NCI-H1105 treated with DMSO at 0.1 percent for 48 hours (cell line): ENCODE data around the gene TNFRSF1A.

Experiments used
- DNase-seq: peaks from one replicate; lab custom pipeline; 2025; lab: John Stamatoyannopoulos, UW

TNFRSF1A gene

GRCh38 chr12:6323340-6323994 lies 18.4 kb downstream of the TNFRSF1A start:
- DNase-seq: peak; percentile 54

- DNase-seq: no peak
Observed at GRCh38 chr12:6322969-6323339, 18.9 kb downstream of the TNFRSF1A start.

- DNase-seq: no peak
Observed at GRCh38 chr12:6322352-6322751, 19.5 kb downstream of the TNFRSF1A start.

- DNase-seq: no peak
Observed at GRCh38 chr12:6321905-6322304, 20.0 kb downstream of the TNFRSF1A start.

DNA sequence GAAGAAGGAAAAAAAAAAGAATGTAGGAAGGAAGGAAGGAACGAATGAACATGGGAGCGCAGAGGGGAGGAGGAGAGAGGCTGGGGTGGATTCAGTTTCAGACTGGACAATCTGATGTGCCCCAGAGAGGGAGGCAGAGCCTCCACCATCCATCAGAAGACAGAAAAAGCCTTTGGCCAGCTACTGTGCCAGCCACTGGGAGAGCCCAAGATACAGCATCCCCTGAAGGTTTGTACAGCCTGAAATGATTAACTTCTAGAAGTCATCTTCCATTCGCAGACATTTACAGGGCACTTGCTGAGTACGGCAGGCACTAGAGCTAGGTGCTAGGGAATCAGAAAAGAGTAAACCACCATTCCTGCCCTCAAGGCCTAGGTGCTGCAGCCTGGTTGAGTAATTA lies 22.4 kb downstream of the TNFRSF1A start:
- DNase-seq: no peak

GRCh38 chr12:6318440-6318879 lies 23.4 kb downstream of the TNFRSF1A start:
- no peak for DNase-seq

- no peak for DNase-seq
Observed at GRCh38 chr12:6317693-6318439, 24.0 kb downstream of the TNFRSF1A start.

DNA sequence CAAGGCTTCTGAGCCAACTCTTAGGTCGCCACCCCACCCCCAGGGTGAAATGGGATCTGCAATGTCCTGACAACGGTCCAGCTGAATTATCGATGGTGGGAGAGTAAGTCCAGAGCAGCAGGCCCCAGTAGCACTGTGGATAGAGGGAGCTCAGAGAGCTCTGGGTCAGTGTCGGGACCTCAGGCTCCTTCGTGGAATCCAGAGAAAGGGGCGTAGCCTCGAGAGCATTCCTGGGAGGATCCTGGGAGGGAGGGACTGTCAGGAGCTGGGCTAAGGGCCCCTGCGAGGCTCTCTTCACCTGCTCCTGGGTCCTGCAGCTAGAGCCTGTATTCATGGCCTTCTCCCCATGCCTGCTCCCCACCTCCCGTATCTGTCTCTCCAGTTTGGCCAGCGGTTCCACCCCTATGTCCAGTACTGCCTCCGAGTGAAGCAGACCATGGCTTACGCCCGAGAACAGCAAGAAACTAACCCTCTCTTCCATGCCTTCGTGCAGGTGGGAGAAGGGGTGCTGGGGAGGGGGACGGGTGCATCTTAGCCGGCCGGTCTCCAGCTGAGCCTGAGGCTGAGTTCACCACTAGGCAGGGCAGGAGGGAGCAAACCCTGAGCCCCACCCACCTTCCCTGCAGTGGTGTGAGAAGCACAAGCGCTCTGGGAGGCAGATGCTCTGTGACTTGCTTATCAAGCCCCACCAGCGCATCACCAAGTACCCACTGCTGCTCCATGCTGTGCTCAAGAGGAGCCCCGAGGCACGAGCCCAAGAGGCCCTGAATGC lies 24.8 kb downstream of the TNFRSF1A start:
- DNase-seq: no peak

DNA sequence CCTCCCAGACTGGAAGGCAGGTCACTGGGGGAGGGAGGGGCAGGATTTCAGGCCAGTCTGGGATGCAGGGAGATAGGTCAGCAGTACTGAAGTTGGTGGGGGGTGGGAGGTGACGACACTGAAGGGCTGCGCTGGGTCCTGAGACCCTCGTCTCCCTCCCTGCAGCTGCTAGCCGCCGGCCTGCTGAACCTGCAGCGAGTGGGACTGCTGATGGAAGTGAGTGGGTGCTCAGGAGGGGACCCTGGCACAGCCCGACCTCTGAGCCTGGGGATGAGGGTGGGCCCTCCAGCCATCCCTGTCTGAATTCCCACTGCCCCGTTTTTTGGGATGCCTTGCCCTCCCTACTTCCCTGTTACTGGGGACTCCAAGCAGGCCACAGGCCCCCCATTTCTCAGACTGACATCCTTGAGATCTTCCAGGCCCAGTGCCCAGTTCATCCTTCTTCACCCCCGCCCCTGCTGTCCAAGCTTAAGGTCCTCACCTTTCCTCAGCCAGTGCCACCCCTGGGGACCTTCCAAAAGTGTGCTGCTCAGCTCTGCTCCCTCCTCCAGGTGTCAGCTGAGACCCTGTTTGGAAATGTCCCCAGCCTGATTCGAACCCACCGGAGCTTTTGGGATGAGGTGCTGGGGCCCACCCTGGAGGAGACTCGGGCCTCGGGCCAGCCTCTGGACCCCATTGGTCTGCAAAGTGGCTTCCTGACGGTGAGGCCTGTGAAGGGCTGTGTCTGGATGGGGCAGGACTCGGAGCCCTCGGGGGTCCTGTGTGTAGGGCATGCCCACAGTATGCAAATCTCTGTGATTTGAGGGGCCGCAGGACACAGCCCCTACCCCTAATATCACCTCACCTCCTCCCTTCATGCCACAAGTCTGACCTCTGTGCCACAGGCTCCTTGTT lies 25.9 kb downstream of the TNFRSF1A start:
- DNase-seq: no peak

DNA sequence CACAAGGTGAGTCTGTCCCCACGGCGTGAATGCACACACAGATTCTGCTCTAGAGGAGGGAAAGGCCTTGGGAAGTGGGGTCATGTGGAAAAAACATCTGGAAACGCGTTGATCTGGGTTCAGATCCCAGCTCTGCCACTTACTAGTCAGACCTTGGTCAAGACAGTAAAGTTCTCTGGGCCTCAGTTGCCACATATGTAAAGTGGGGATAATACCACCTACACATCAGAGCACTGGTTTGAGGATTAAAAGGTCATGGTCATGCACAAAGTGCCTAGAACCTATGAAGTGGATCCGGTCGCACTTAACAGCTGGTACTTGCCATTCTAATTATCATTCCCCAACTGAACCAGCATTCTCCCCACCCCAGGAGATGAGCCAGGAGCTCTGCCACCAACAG lies 26.7 kb downstream of the TNFRSF1A start:
- no peak for DNase-seq

DNA sequence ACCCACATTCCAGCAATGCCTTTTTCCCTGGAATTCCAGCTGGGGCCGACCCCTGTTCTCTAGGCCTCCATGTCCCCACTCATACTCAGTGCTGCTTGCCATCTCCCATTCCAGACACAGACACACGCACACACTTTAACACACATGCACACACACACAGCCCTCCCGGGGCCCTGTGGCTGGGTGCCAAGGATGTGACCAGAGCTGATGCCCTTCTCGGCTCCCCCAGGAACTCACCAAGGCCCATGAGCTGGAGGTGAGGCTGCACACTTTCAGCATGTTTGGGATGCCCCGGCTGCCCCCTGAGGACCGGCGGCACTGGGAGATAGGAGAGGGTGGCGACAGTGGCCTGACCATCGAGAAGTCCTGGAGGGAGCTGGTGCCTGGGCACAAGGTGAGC lies 27.1 kb downstream of the TNFRSF1A start:
- DNase-seq: no peak

- no peak for DNase-seq
Observed at GRCh38 chr12:6313326-6313940, 28.4 kb downstream of the TNFRSF1A start.

- DNase-seq: no peak
Observed at GRCh38 chr12:6312529-6313325, 29.1 kb downstream of the TNFRSF1A start.

DNA sequence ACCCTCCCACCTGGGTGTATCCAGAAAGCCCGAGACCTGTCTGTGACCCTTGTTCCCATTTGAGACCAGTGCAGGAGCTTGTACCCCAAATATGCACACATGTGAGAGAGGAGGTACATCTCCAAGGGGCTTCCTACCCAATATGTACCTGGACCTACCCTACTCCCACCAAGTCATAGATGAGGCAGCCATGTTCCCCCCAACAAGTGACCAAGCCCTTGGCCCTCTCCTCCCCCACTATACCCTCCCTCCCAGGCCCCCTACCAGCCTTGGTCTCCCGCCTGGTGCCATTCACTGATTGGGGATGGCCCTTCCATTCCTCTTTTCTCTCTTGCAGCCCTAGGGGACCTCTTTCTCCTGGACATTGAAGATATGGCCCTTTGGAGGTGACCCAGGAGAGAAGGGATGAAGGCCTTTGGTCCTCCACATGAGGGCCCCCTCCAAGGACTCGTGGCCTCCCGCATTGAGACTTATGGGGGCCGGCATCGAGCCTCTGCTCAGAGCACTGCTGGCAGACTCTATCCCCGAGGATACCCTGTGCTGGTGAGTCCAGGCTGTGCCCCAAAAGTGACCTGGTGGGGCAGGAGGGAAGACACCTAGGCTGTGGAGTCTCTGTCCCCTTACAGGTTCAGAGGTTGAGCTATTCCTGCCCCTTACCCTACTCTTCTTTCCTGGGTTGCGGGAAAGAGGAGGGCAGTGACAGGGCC lies 29.9 kb downstream of the TNFRSF1A start:
- no peak for DNase-seq

GRCh38 chr12:6310771-6311610 lies 30.9 kb downstream of the TNFRSF1A start:
- no peak for DNase-seq

DNA sequence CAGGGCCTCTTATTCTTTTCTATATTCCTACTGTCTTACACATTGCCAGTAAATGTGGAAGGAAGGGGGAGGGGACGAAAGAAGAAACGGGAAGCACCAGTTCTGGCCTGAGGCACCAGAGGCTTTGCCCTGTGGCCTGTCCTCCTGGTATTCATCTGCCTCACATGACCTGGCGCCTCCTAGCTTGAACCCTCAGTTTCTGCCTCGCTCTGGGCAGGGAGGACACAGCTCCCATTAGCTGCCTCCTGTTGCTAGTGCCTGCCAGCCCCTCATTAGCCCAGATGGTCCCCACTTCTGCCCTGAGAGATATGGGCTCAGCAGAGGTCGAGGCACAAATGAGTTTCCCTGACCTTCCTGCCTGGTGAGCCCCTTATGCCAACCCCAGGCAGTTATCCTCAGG lies 34.3 kb downstream of the TNFRSF1A start:
- DNase-seq: no peak

GRCh38 chr12:6306599-6307220 lies 35.2 kb downstream of the TNFRSF1A start:
- no peak for DNase-seq

GRCh38 chr12:6306151-6306550 lies 35.7 kb downstream of the TNFRSF1A start:
- DNase-seq: no peak

DNA sequence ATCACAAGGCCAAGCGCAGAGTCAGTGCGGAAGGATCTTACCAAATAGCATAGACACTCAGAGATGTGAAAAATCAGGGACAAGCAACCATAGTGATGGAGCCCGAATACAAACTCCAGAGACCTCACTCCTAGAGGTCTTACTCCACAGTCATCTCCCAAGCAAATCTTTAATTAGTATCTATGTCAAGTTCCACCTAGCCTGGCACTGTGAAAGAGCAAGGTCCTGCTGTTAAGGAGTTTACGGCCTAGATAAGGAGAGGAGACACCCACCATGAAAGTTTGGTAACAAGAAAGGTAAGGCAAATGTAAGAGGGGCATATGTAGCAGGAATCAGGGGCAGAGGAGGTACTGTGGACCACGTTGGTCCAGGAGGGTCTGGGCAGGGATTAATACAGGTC lies 38.8 kb downstream of the TNFRSF1A start:
- DNase-seq: no peak
